Ovary (tissue), 3 donors: Measurements from ENCODE around the gene TMEM61.

Experiments used
- CTCF ChIP-seq, 3 donors: fragments of 450-650 bp in 2 of 3; fragments of 200-600 bp in 1 of 3; IDR thresholded peaks; one replicate each; pipeline versions ENCODE4 v1.5.1 to v1.8.0; 2016 to 2022; ENCODE audit warnings: antibody characterized with exemption in 3 of 3, mild to moderate bottlenecking in 1 of 3
- EP300 ChIP-seq: sonication (generic); formaldehyde crosslinking; IDR thresholded peaks from one replicate; pipeline ENCODE4 v1.6.1; 2017; ENCODE audit warnings: antibody characterized with exemption
- POLR2A ChIP-seq: fragments of 450-650 bp; IDR thresholded peaks from one replicate; pipeline ENCODE4 v1.6.1; 2017; ENCODE audit warnings: antibody characterized with exemption, mild to moderate bottlenecking, moderate library complexity
- donor health status: DM: no; HTN: no; CAD: no.

DNA sequence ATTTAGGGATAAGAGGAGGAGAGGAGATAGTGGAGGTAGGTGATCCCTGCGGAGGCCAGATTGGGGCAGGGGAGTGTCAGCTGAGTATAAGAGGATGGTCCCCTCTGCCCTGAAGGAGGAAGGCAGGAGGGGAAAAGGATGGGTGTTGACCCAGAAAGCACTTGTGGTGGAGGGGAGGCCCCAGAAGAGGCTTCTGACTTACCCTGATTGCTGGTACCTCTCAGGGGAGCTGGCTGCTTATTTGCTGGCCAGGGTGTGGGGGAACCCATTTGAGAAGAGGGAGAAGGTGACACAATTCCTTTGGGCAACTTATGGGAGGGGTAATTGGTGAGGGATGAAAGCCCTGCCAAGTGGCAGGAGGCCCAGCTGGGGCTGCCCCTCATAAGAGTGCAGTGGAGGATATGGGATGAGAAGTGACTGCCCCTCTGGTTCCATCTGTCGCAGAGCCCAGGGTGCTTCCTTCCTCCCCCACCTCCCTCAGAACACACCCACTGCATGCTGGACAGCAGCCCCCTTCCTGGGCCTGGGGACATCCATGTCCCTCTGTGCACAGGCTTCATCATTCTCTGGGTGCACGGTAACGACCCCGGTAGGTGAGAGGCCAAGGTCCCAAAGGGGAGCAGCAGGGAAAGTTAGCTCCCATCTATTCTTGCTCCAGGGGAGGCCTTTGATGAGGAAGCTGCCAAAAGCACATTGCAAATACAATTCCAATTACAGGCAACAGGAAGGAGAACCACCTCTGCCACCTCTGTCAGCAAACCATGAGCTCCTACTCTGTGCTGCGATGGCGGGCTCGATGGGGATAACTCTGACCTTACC lies 57.5 kb downstream of the TMEM61 start:
- TF ChIP-seq POLR2A (no peak), CTCF (IDR thresholded peaks at IDR 0.05) (no peak), EP300 (no peak)
